ENCODE results near the gene SHF. TPM values are rescaled to one million over a fixed set of nuclear protein-coding genes. Genes with fewer than 3 reads are reported as not detected.

Gene SHF
- total and polyA plus RNA-seq, 2 donors (not counting 1 experiment from before 2014, with no cell fraction given) = 0.85 to 3.3 TPM

- peak in 1 of 2 donors; percentile 70 for DNase-seq (ENCODE audit: low read depth in 2 of 2)
- Histone ChIP-seq H3K27ac (ENCODE audit: insufficient read depth, low read length) (no peak overlapping the region), H3K36me3 (ENCODE audit: control insufficient read depth, insufficient read depth, low read length) (no peaks in the 10 kb centered on the region), H3K4me3 (replicated peaks in 1 of 4; ENCODE audit: control extremely low read depth in 1 of 4, insufficient read depth in 1 of 4, low read depth in 3 of 4, low read length in 4 of 4) (no peak overlapping the region), H4K20me1 (ENCODE audit: control insufficient read depth, extremely low read depth, insufficient read depth, low read length) (no peaks in the 10 kb centered on the region), H3K9me3 (ENCODE audit: control insufficient read depth, insufficient read depth, low read depth, low read length) (no peaks in the 10 kb centered on the region), H3K9ac (ENCODE audit: insufficient read depth, low read length) (no peak overlapping the region), H3K27me3 (ENCODE audit: control insufficient read depth, insufficient read depth, low read length) (peaks cover 4% of the 10 kb centered on the region), H2AFZ (ENCODE audit: low read length) (no peak overlapping the region), H3K4me2 (ENCODE audit: extremely low read depth, insufficient read depth, low read length) (no peak overlapping the region), H3K79me2 (ENCODE audit: control insufficient read depth, insufficient read depth, low read length) (no peaks in the 10 kb centered on the region), H3K4me1 (ENCODE audit: control insufficient read depth, extremely low read depth, insufficient read depth, low read length) (no peaks in the 10 kb centered on the region)
- TF ChIP-seq, protein P1, sequence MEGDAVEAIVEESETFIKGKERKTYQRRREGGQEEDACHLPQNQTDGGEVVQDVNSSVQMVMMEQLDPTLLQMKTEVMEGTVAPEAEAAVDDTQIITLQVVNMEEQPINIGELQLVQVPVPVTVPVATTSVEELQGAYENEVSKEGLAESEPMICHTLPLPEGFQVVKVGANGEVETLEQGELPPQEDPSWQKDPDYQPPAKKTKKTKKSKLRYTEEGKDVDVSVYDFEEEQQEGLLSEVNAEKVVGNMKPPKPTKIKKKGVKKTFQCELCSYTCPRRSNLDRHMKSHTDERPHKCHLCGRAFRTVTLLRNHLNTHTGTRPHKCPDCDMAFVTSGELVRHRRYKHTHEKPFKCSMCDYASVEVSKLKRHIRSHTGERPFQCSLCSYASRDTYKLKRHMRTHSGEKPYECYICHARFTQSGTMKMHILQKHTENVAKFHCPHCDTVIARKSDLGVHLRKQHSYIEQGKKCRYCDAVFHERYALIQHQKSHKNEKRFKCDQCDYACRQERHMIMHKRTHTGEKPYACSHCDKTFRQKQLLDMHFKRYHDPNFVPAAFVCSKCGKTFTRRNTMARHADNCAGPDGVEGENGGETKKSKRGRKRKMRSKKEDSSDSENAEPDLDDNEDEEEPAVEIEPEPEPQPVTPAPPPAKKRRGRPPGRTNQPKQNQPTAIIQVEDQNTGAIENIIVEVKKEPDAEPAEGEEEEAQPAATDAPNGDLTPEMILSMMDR (conservative IDR thresholded peaks at IDR 0.05 in 1 of 2, IDR thresholded peaks at IDR 0.05 in 1 of 2; ENCODE audit: low read depth in 1 of 2, low read length in 2 of 2) = no peak
- no peak for TF ChIP-seq EZH2 (IDR thresholded peaks at IDR 0.05; ENCODE audit: low read length, missing control alignments)
Observed at GRCh38 chr15:45180201-45180600, 7.6 kb downstream of the SHF start.

GRCh38 chr15:45179221-45179985 is 8.4 kb downstream of the SHF start:
- no peaks in the 10 kb centered on the region for H3K4me1 ChIP-seq (ENCODE audit: control insufficient read depth, extremely low read depth, insufficient read depth, low read length)
- TF ChIP-seq, protein P1 (conservative IDR thresholded peaks at IDR 0.05 in 1 of 2, IDR thresholded peaks at IDR 0.05 in 1 of 2; ENCODE audit: low read depth in 1 of 2, low read length in 2 of 2) = peak; percentile 18 to 39
- no peak for TF ChIP-seq EZH2 (IDR thresholded peaks at IDR 0.05; ENCODE audit: low read length, missing control alignments)
- no peak overlapping the region for H3K27ac ChIP-seq (ENCODE audit: insufficient read depth, low read length)
- no peaks in the 10 kb centered on the region for H3K36me3 ChIP-seq (ENCODE audit: control insufficient read depth, insufficient read depth, low read length)
- no peak for DNase-seq (ENCODE audit: low read depth in 2 of 2)
- H3K9me3 ChIP-seq (ENCODE audit: control insufficient read depth, insufficient read depth, low read depth, low read length) = no peaks in the 10 kb centered on the region
- no peak overlapping the region for H3K9ac ChIP-seq (ENCODE audit: insufficient read depth, low read length)
- H4K20me1 ChIP-seq (ENCODE audit: control insufficient read depth, extremely low read depth, insufficient read depth, low read length) = no peaks in the 10 kb centered on the region
- H3K79me2 ChIP-seq (ENCODE audit: control insufficient read depth, insufficient read depth, low read length) = no peaks in the 10 kb centered on the region
- H3K4me3 ChIP-seq (replicated peaks in 1 of 4; ENCODE audit: control extremely low read depth in 1 of 4, insufficient read depth in 1 of 4, low read depth in 3 of 4, low read length in 4 of 4) = no peak overlapping the region
- H3K4me2 ChIP-seq (ENCODE audit: extremely low read depth, insufficient read depth, low read length) = no peak overlapping the region
- peaks cover 4% of the 10 kb centered on the region for H3K27me3 ChIP-seq (ENCODE audit: control insufficient read depth, insufficient read depth, low read length)
- no peak overlapping the region for H2AFZ ChIP-seq (ENCODE audit: low read length)

GRCh38 chr15:45177285-45177684 is 10.5 kb downstream of the SHF start:
- no peaks in the 10 kb centered on the region for H3K9me3 ChIP-seq (ENCODE audit: control insufficient read depth, insufficient read depth, low read depth, low read length)
- no peaks in the 10 kb centered on the region for H3K4me1 ChIP-seq (ENCODE audit: control insufficient read depth, extremely low read depth, insufficient read depth, low read length)
- H3K36me3 ChIP-seq (ENCODE audit: control insufficient read depth, insufficient read depth, low read length) = no peaks in the 10 kb centered on the region
- H3K9ac ChIP-seq (ENCODE audit: insufficient read depth, low read length) = no peak overlapping the region
- H3K4me2 ChIP-seq (ENCODE audit: extremely low read depth, insufficient read depth, low read length) = no peak overlapping the region
- H4K20me1 ChIP-seq (ENCODE audit: control insufficient read depth, extremely low read depth, insufficient read depth, low read length) = no peaks in the 10 kb centered on the region
- TF ChIP-seq EZH2 (IDR thresholded peaks at IDR 0.05; ENCODE audit: low read length, missing control alignments) = no peak
- TF ChIP-seq, protein P1 (conservative IDR thresholded peaks at IDR 0.05 in 1 of 2, IDR thresholded peaks at IDR 0.05 in 1 of 2; ENCODE audit: low read depth in 1 of 2, low read length in 2 of 2) = no peak
- H3K4me3 ChIP-seq (replicated peaks in 1 of 4; ENCODE audit: control extremely low read depth in 1 of 4, insufficient read depth in 1 of 4, low read depth in 3 of 4, low read length in 4 of 4) = no peak overlapping the region
- H3K79me2 ChIP-seq (ENCODE audit: control insufficient read depth, insufficient read depth, low read length) = no peaks in the 10 kb centered on the region
- H3K27me3 ChIP-seq (ENCODE audit: control insufficient read depth, insufficient read depth, low read length) = peaks cover 4% of the 10 kb centered on the region
- no peak overlapping the region for H3K27ac ChIP-seq (ENCODE audit: insufficient read depth, low read length)
- no peak for DNase-seq (ENCODE audit: low read depth in 2 of 2)
- H2AFZ ChIP-seq (ENCODE audit: low read length) = no peak overlapping the region
